ENCODE measurements around the gene CDH20.

The CDH20 gene

GRCh38 chr18:61551586-61551985 lies 218.4 kb downstream of the CDH20 start:
- H3K27me3 ChIP-seq (replicated peaks in 2 of 5; ENCODE audit: control insufficient read depth in 4 of 5, insufficient read depth in 5 of 5, low read length in 4 of 5), result peaks cover 0 to 1% (median 0%) of the 10 kb centered on the region in 5 experiments
- H3K9me3 ChIP-seq (ENCODE audit: control extremely low read depth in 1 of 5, control insufficient read depth in 4 of 5, insufficient read depth in 2 of 5, low read depth in 1 of 5, low read length in 4 of 5), result no peaks in the 10 kb centered on the region
- WGBS (ENCODE audit: insufficient coverage), result 46% methylated on average over 5 of the region's 5 CpGs
- no peaks in the 10 kb centered on the region for H3K36me3 ChIP-seq (ENCODE audit: control insufficient read depth in 4 of 4, insufficient read depth in 4 of 4, low read length in 3 of 4)
- no peak overlapping the region for H3K4me3 ChIP-seq (ENCODE audit: control insufficient read depth in 1 of 7, extremely low read depth in 1 of 7, insufficient read depth in 4 of 7, low read depth in 2 of 7, low read length in 6 of 7)
- DNase-seq, result peak; percentile 63 to 72 (median 64)
- peaks cover 0 to 3% (median 0%) of the 10 kb centered on the region in 4 experiments for H3K4me1 ChIP-seq (ENCODE audit: control extremely low read depth in 1 of 4, control insufficient read depth in 4 of 4, insufficient read depth in 4 of 4, low read length in 3 of 4)
- ChIA-PET CTCF (interaction anchor here (0.7 to 1.7 kb wide), 4 partner anchors 8 to 580 kb away, joined by 3 to 6 read pairs (median 5); no protein-coding TSS in a partner anchor), POLR2A (no interaction called here)
- H3K27ac ChIP-seq (ENCODE audit: insufficient read depth in 1 of 2, low read depth in 1 of 2, low read length in 2 of 2, poor library complexity in 1 of 2, severe bottlenecking in 2 of 2), result no peak overlapping the region

DNA sequence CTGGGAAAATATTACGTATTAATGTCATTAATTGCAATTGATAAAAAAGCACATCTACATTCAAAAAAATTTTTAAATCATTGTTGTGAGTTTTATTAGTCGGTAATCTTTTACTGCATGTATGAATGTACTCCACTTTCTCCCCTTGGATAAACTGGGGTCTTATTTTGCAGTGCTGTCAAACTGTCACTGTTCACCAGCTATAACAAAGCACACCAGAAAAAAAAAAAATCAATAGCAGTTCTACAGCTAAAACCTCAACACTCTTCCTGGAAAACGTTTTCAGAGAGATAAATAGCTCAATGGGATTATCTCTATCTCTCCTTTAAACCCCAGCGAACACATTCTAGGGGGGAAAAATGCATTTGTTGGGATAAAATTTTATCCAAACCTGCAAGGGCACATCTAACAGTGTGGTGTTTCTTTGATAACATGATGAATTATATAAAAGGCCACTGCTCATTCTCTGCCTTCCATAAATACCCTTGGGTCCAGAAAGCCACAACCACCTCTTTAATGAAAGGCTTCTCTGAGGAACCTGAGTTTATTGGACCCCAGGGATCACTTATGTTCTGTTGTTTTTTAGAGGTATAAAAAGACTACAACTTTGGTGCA lies 219.9 kb downstream of the CDH20 start:
- Histone ChIP-seq H3K4me3 (ENCODE audit: control insufficient read depth in 1 of 7, extremely low read depth in 1 of 7, insufficient read depth in 4 of 7, low read depth in 2 of 7, low read length in 6 of 7) (no peak overlapping the region), H3K27me3 (replicated peaks in 2 of 5; ENCODE audit: control insufficient read depth in 4 of 5, insufficient read depth in 5 of 5, low read length in 4 of 5) (peaks cover 0 to 1% (median 0%) of the 10 kb centered on the region in 5 experiments), H3K4me1 (ENCODE audit: control extremely low read depth in 1 of 4, control insufficient read depth in 4 of 4, insufficient read depth in 4 of 4, low read length in 3 of 4) (peaks cover 0 to 3% (median 0%) of the 10 kb centered on the region in 4 experiments), H3K9me3 (ENCODE audit: control extremely low read depth in 1 of 5, control insufficient read depth in 4 of 5, insufficient read depth in 2 of 5, low read depth in 1 of 5, low read length in 4 of 5) (no peaks in the 10 kb centered on the region), H3K36me3 (ENCODE audit: control insufficient read depth in 4 of 4, insufficient read depth in 4 of 4, low read length in 3 of 4) (no peaks in the 10 kb centered on the region), H3K27ac (ENCODE audit: insufficient read depth in 1 of 2, low read depth in 1 of 2, low read length in 2 of 2, poor library complexity in 1 of 2, severe bottlenecking in 2 of 2) (no peak overlapping the region)
- no peak for DNase-seq
- ChIA-PET POLR2A (no interaction called here), CTCF (interaction anchor here (1.0 to 1.7 kb wide), 4 partner anchors 27 to 578 kb away, joined by 4 to 6 read pairs (median 5); no protein-coding TSS in a partner anchor)
- no CpG with 5 or more reads among the region's 4 CpGs for WGBS (ENCODE audit: insufficient coverage)

DNA sequence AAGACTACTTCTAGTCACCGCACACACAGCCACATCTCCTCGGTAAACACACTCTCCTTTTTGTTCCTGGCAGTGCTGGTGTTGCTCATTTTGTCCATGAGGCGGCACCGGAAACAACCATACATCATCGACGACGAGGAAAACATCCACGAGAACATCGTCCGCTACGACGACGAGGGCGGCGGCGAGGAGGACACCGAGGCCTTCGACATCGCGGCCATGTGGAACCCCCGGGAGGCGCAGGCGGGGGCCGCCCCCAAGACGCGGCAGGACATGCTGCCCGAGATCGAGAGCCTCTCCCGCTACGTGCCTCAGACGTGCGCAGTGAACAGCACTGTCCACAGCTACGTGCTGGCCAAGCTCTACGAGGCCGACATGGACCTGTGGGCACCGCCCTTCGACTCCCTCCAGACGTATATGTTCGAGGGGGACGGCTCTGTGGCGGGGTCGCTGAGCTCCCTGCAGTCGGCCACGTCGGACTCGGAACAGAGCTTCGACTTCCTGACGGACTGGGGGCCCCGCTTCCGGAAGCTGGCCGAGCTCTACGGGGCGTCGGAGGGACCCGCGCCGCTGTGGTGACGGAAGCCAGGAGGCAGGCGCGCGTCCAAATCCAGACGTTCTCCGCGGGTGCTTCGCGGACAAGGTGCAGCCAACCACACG lies 221.0 kb downstream of the CDH20 start:
- Histone ChIP-seq H3K4me3 (ENCODE audit: control insufficient read depth in 1 of 7, extremely low read depth in 1 of 7, insufficient read depth in 4 of 7, low read depth in 2 of 7, low read length in 6 of 7) (peak overlapping the region in 4 of 7 experiments; percentile 10 to 65 (median 58)), H3K27ac (ENCODE audit: insufficient read depth in 1 of 2, low read depth in 1 of 2, low read length in 2 of 2, poor library complexity in 1 of 2, severe bottlenecking in 2 of 2) (no peak overlapping the region), H3K27me3 (replicated peaks in 2 of 5; ENCODE audit: control insufficient read depth in 4 of 5, insufficient read depth in 5 of 5, low read length in 4 of 5) (no peaks in the 10 kb centered on the region), H3K9me3 (ENCODE audit: control extremely low read depth in 1 of 5, control insufficient read depth in 4 of 5, insufficient read depth in 2 of 5, low read depth in 1 of 5, low read length in 4 of 5) (no peaks in the 10 kb centered on the region), H3K4me1 (ENCODE audit: control extremely low read depth in 1 of 4, control insufficient read depth in 4 of 4, insufficient read depth in 4 of 4, low read length in 3 of 4) (peaks cover 0 to 3% (median 0%) of the 10 kb centered on the region in 4 experiments), H3K36me3 (ENCODE audit: control insufficient read depth in 4 of 4, insufficient read depth in 4 of 4, low read length in 3 of 4) (no peaks in the 10 kb centered on the region)
- WGBS (ENCODE audit: insufficient coverage), result 77% methylated on average over 54 of the region's 67 CpGs
- CTCF ChIA-PET, result interaction anchor here (0.6 kb wide), 1 partner anchor 299 kb away, joined by 3 read pairs; no protein-coding TSS in a partner anchor
- DNase-seq, result peak; percentile 47 to 67 (median 49)
- POLR2A ChIA-PET, result no interaction called here

DNA sequence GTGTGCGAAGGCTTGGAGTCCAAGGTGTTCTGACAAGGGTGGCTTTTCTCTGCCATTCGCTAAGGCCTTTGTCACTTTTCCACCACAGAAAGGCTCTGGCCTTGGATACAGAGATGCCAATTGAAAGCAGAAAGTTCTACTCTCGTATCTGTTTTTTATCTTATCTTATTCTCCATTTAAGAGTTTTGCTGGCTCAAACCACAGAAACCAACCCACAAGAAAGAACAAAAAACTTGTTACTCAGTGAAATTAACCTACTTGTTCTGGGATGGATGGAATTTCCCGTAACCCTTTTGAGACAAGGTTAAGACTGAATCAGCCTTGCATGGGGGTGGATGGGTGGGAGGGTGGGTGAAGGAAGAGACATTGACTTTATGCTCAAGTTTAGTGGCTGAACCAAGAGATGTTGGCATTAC lies 221.7 kb downstream of the CDH20 start:
- DNase-seq, result peak in 2 of 3 donors; percentile 12 to 14
- 83% methylated on average over 2 of the region's 4 CpGs for WGBS (ENCODE audit: insufficient coverage)
- ChIA-PET POLR2A (no interaction called here), CTCF (interaction anchor here (1.1 kb wide), 1 partner anchor 9 kb away, joined by 5 read pairs; no protein-coding TSS in a partner anchor)
- Histone ChIP-seq H3K4me3 (ENCODE audit: control insufficient read depth in 1 of 7, extremely low read depth in 1 of 7, insufficient read depth in 4 of 7, low read depth in 2 of 7, low read length in 6 of 7) (peak overlapping the region in 2 of 7 experiments; percentile 61 to 65), H3K9me3 (ENCODE audit: control extremely low read depth in 1 of 5, control insufficient read depth in 4 of 5, insufficient read depth in 2 of 5, low read depth in 1 of 5, low read length in 4 of 5) (no peaks in the 10 kb centered on the region), H3K36me3 (ENCODE audit: control insufficient read depth in 4 of 4, insufficient read depth in 4 of 4, low read length in 3 of 4) (no peaks in the 10 kb centered on the region), H3K4me1 (ENCODE audit: control extremely low read depth in 1 of 4, control insufficient read depth in 4 of 4, insufficient read depth in 4 of 4, low read length in 3 of 4) (peaks cover 0 to 3% (median 0%) of the 10 kb centered on the region in 4 experiments), H3K27ac (ENCODE audit: insufficient read depth in 1 of 2, low read depth in 1 of 2, low read length in 2 of 2, poor library complexity in 1 of 2, severe bottlenecking in 2 of 2) (no peak overlapping the region), H3K27me3 (replicated peaks in 2 of 5; ENCODE audit: control insufficient read depth in 4 of 5, insufficient read depth in 5 of 5, low read length in 4 of 5) (no peaks in the 10 kb centered on the region)

DNA sequence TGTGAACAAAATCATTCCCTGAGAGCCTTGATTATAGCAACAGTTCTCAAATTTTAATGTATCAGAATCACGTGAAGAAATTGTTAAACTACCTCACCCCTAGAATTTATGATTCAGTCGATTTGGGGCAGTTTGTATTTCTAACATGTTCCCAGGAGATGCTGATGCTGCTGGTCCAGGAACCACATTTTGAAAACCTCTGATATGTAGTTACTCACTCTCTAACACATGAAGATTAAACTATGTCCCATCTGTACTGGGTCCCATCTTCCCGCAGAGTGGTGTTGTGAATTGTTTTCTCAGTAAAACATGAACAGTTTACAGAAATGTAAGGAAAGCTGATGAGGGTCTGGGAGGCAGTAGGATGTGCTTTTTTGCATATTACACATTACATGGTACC lies 223.1 kb downstream of the CDH20 start:
- Histone ChIP-seq H3K27me3 (replicated peaks in 2 of 5; ENCODE audit: control insufficient read depth in 4 of 5, insufficient read depth in 5 of 5, low read length in 4 of 5) (no peaks in the 10 kb centered on the region), H3K4me1 (ENCODE audit: control extremely low read depth in 1 of 4, control insufficient read depth in 4 of 4, insufficient read depth in 4 of 4, low read length in 3 of 4) (peaks cover 0 to 3% (median 0%) of the 10 kb centered on the region in 4 experiments), H3K4me3 (ENCODE audit: control insufficient read depth in 1 of 7, extremely low read depth in 1 of 7, insufficient read depth in 4 of 7, low read depth in 2 of 7, low read length in 6 of 7) (no peak overlapping the region), H3K27ac (ENCODE audit: insufficient read depth in 1 of 2, low read depth in 1 of 2, low read length in 2 of 2, poor library complexity in 1 of 2, severe bottlenecking in 2 of 2) (no peak overlapping the region), H3K9me3 (ENCODE audit: control extremely low read depth in 1 of 5, control insufficient read depth in 4 of 5, insufficient read depth in 2 of 5, low read depth in 1 of 5, low read length in 4 of 5) (no peaks in the 10 kb centered on the region), H3K36me3 (ENCODE audit: control insufficient read depth in 4 of 4, insufficient read depth in 4 of 4, low read length in 3 of 4) (no peaks in the 10 kb centered on the region)
- ChIA-PET POLR2A (no interaction called here), CTCF (interaction anchor here (1.1 kb wide), 1 partner anchor 11 kb away, joined by 5 read pairs; no protein-coding TSS in a partner anchor)
- no peak for DNase-seq
- WGBS (ENCODE audit: insufficient coverage), result 86% methylated on average over 2 of the region's 3 CpGs

DNA sequence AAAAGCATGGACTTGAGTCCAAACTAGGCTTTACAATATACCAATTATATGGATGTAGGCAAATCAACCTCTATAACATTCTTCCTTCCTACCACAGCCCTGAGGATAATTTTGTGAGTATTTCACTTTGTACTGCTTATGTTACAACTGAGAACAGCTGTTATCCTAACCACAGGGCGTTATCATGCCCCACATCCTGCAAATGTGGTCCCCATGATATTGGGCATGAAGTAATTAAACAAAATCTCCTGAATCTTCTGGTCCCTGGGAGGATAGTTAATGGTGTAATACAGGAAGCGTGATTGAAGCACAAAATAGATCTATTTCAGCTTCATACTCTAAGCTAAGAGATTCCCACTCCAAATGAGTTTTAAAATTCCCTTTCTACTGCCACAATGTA lies 223.6 kb downstream of the CDH20 start:
- WGBS (ENCODE audit: insufficient coverage), result no CpG with 5 or more reads among the region's 2 CpGs
- POLR2A ChIA-PET, result no interaction called here
- no peaks in the 10 kb centered on the region for H3K36me3 ChIP-seq (ENCODE audit: control insufficient read depth in 4 of 4, insufficient read depth in 4 of 4, low read length in 3 of 4)
- H3K4me1 ChIP-seq (ENCODE audit: control extremely low read depth in 1 of 4, control insufficient read depth in 4 of 4, insufficient read depth in 4 of 4, low read length in 3 of 4), result peaks cover 0 to 3% (median 0%) of the 10 kb centered on the region in 4 experiments
- H3K4me3 ChIP-seq (ENCODE audit: control insufficient read depth in 1 of 7, extremely low read depth in 1 of 7, insufficient read depth in 4 of 7, low read depth in 2 of 7, low read length in 6 of 7), result no peak overlapping the region
- CTCF ChIA-PET, result no interaction called here
- DNase-seq, result peak; percentile 52 to 74 (median 68)
- H3K27me3 ChIP-seq (replicated peaks in 2 of 5; ENCODE audit: control insufficient read depth in 4 of 5, insufficient read depth in 5 of 5, low read length in 4 of 5), result no peaks in the 10 kb centered on the region
- H3K27ac ChIP-seq (ENCODE audit: insufficient read depth in 1 of 2, low read depth in 1 of 2, low read length in 2 of 2, poor library complexity in 1 of 2, severe bottlenecking in 2 of 2), result no peak overlapping the region
- no peaks in the 10 kb centered on the region for H3K9me3 ChIP-seq (ENCODE audit: control extremely low read depth in 1 of 5, control insufficient read depth in 4 of 5, insufficient read depth in 2 of 5, low read depth in 1 of 5, low read length in 4 of 5)

Measured in common myeloid progenitor, CD34-positive (primary cell).